GM19099 (cell line): ENCODE data around the gene NKAIN4.

Source experiments
- POLR2A ChIP-seq: IDR thresholded peaks from 3 replicates; pipeline ENCODE4 v1.6.1; 2011; ENCODE audit warnings: low read depth; ENCODE audit not compliant: insufficient read length; ENCODE audit errors: extremely low read depth

Gene NKAIN4

DNA sequence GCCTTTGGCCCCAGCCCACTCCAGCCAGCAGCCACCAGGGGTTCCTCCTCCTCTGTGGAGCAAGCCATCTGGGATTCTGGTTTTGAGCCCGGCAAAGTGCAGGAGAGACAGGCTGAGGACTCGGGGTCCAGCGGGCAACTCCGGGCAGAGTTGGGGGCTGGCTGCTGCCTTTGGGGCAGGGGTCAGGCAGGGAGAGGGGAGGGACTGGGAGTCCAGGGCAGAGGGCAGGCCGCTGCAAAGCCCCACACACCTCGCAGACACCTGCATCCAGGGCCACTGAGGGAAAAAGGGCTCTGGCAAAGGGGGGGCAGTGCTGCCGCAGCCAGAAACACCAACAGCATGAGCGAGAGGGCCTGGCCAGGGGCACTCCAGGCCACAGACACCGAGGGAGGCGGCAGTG lies 9.8 kb downstream of the NKAIN4 start:
- no peak for TF ChIP-seq POLR2A

DNA sequence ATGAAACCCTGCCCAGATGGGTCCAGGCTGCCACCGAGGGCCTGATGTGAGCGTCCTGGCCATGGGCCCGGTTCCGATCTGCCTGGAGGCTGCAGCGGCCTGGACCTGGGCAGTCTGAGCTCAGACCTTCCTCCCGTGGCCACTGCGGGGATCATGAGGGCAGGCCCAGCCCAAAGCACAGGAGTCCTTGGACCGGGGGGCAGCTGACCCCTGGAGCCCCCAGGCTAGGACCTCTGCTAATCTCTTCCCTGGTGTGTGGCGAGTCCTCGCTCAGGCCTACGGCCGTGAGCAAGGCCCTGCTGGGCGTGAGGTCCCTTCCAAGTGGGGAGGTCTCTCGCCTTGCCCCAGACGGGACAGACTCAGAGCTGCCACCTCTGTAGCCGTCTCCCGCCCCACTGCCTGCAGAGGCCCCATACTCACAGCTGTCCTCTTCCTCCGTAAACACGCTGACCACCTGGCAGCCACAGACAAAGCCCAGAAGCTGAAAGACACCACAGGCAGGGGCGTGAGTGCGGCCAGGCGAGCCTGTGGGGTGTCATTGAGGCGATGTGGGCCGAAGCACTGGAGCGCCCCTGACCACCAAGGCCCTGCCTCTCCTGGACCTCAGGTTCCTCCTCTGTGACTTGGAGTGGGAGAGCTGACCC lies 10.5 kb downstream of the NKAIN4 start:
- TF ChIP-seq POLR2A, result no peak

DNA sequence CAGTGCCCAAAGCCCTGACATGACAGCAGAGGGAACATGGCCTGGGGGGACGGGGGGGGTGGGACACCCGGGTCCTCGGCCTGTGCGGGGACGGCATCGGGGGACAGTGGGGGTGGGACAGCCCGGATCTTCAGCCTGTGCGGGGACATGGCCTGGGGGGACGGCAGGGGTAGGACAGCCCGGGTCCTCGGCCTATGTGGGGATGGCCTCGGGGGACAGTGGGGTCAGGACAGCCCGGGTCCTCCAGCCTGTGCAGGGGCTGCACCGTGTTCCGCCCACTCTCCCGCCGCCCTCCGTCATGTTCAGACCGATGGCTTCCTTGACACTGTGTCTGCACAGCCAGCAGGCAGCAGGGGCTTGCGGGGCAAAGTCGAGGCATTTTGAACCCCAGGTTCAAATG lies 11.5 kb downstream of the NKAIN4 start:
- no peak for TF ChIP-seq POLR2A

DNA sequence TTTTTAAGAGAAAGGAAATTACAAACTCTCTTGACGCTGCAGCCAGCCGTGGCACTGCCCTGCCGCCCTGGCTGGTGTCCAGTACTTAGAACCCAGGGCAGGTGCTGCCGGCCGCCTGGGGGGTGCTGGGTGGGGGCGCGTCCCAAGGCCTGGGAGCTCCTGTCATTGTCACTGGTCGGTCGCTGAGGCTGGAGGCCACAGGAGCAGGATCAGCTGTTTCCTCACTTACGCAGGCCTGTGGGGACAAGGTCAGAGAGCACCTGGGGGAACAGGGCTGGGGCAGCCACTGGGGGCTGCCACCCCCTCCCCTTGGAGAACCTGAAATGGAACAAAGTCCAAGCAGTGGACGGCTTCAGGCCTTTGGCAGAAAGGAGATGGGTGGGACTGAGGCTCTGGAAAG lies 13.0 kb downstream of the NKAIN4 start:
- no peak for TF ChIP-seq POLR2A

DNA sequence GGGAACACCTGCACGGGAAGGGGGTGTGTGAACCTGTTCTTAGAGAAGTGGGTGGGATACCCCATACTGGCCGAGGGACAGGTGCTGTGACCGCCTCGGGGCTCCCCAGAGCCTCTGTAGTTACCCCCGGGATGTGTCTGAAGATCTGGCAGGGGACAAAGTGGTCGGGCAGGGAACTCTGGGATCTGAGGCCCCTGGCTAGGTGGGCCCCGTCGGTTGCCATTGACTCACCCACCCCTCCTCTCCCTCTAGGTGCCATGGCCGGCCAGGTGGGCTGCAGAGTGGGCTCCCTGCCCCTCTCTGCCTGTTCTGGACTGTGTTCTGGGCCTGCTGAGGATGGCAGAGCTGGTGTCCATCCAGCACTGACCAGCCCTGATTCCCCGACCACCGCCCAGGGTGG lies 14.3 kb downstream of the NKAIN4 start:
- no peak for TF ChIP-seq POLR2A

DNA sequence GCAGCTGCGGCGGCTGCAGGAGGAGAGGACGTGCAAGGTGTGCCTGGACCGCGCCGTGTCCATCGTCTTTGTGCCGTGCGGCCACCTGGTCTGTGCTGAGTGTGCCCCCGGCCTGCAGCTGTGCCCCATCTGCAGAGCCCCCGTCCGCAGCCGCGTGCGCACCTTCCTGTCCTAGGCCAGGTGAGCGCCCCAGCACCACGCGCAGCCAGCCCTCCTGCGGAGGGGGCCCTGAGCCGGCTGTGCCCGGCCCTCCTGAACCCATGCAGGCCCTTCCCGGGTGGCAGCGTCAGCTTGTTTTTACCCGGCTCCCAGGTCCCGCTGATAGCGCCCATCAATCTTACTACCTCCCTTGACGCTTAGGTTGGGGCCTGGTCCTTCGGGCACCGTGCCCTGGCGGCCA lies 14.8 kb downstream of the NKAIN4 start:
- TF ChIP-seq POLR2A, result no peak

- TF ChIP-seq POLR2A, result no peak
These were observed 15.6 kb downstream of the NKAIN4 start for GRCh38 chr20:63238514-63239125.

GRCh38 chr20:63238031-63238430 lies 16.2 kb downstream of the NKAIN4 start:
- no peak for TF ChIP-seq POLR2A

DNA sequence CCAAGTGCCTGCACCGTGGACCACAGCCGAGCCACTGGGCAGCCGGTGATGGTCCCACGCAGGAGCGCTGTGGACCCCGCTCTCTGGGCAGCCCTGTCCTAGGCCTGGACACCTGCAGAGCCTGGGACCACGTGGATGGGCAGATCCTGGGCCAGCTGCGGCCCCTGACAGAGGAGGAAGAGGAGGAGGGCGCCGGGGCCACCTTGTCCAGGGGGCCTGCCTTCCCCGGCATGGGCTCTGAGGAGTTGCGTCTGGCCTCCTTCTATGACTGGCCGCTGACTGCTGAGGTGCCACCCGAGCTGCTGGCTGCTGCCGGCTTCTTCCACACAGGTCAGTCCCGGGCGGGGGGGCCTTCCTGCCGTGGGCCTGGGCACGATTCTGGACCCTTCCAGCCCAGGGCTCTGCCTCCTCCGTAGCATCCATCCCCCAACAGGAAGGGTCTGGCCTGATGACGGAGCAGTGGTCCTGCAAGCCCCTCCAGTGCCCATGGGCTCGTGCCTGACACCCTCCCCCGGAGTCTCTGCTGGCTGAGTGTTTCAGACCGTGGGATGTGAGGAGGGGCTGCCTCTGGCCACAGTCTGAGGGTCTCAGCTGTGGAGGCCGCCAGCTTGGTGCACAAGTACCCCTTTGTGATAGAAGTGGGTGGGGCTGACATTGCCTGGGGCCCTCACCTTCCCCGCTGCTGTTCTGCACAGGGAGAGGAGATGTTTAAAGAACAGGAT lies 18.0 kb downstream of the NKAIN4 start:
- no peak for TF ChIP-seq POLR2A

DNA sequence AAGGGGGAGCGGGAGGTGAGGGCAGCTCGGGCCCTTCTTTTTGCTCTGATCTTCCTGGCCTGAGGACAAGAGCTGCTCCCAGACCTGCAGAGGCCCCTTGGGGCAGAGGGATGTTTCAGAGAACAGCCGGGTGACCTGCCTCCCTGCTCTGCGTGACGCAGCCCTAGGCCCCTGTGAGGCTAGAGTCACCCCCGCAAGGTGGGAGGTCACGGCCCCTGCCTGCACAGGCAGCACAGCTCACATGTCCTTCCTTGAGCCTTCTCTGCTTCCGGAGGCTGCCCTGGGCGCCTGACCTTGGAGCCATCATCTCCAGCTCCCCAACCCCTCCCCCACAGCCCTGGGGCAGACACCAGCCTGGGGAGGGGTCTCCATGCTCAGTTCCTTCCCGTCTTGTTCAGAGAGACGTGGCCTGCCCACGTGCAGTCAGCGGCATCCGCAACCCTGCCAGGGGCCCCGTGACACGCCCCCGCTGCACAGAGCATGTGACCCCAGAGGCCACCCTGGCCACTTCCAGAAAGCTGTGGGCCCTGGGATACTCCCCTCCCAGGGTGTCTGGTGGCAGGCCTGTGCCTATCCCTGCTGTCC lies 18.8 kb downstream of the NKAIN4 start, which contains the start of gene BIRC7:
Gene BIRC7, plus strand, starts transcription at position 507 of the 585 bp plus-strand sequence. CDS start 192 bp downstream, outside the sequence.
- no peak for TF ChIP-seq POLR2A

GRCh38 chr20:63234693-63235398 lies 19.4 kb downstream of the NKAIN4 start:
- TF ChIP-seq POLR2A, result no peak

- no peak for TF ChIP-seq POLR2A
These were observed 20.3 kb downstream of the NKAIN4 start for GRCh38 chr20:63233924-63234323.

DNA sequence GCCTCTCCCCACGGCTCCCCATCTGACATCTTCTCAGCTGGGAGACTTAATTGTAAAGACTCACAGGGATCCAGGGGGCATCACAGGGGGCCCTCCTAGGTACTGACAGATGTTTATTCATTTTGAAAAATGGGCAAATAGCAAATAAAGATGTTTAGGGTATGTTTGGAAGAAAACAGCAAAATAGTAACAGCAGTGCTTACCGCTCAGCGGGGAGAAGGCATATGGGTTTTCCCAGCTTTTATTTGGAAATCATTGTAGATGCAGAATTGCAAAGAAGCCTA lies 21.3 kb downstream of the NKAIN4 start:
- TF ChIP-seq POLR2A, result no peak

GRCh38 chr20:63232235-63233060 lies 21.8 kb downstream of the NKAIN4 start:
- no peak for TF ChIP-seq POLR2A
